Stimulated activated CD4-positive, alpha-beta T cell treated with anti-CD3 and anti-CD28 coated beads, Interleukin-1b, Interleukin-23, amount 100 ng/mL, for 4 hours (primary cell): ENCODE data around the gene KANK2.
"Not testable (repeated sequence)": the region's sequence is repeated elsewhere in the genome, so short reads cannot be mapped to it uniquely, and the experiment has no call there.

Experiments used
- DNase-seq, 2 donors: peaks; one replicate each; pipeline ENCODE4 v3.0.0-alpha.2; 2020; ENCODE audit warnings: low read depth in 2 of 2

The KANK2 gene

GRCh38 chr19:11172576-11172975, 24.8 kb downstream of the KANK2 start:
- DNase-seq = no peak

- DNase-seq = no peak
Measured at GRCh38 chr19:11171144-11171543, 26.2 kb downstream of the KANK2 start.

- DNase-seq = no peak
Measured at GRCh38 chr19:11169896-11170678, 27.3 kb downstream of the KANK2 start.

- no peak for DNase-seq
Measured at GRCh38 chr19:11168568-11168967, 28.8 kb downstream of the KANK2 start.

- DNase-seq = no peak
Measured at GRCh38 chr19:11166281-11167142, 30.8 kb downstream of the KANK2 start.

GRCh38 chr19:11165486-11166030, 31.8 kb downstream of the KANK2 start:
- no peak for DNase-seq

GRCh38 chr19:11164879-11165406, 32.4 kb downstream of the KANK2 start:
- DNase-seq = no peak

- no peak for DNase-seq
Measured at GRCh38 chr19:11164296-11164695, 33.0 kb downstream of the KANK2 start.

GRCh38 chr19:11160440-11160768, 36.9 kb downstream of the KANK2 start:
- DNase-seq = not testable (repeated sequence)

- no peak for DNase-seq
Measured at GRCh38 chr19:11159598-11160439, 37.5 kb downstream of the KANK2 start.

- DNase-seq = peak; percentile 74 to 79
Measured at GRCh38 chr19:11155373-11156120, 41.8 kb downstream of the KANK2 start, which contains the start of gene SPC24. Gene SPC24, minus strand, starts transcription at chr19:11155782. Its CDS starts 6 bp downstream, at chr19:11155776.

GRCh38 chr19:11154683-11155047, 42.7 kb downstream of the KANK2 start:
- no peak for DNase-seq

- no peak for DNase-seq
Measured at GRCh38 chr19:11152318-11153062, 44.9 kb downstream of the KANK2 start.

- DNase-seq = no peak
Measured at GRCh38 chr19:11151181-11151580, 46.2 kb downstream of the KANK2 start.

- no peak for DNase-seq
Measured at GRCh38 chr19:11148001-11148400, 49.3 kb downstream of the KANK2 start.

GRCh38 chr19:11145536-11145924, 51.8 kb downstream of the KANK2 start:
- DNase-seq = no peak

GRCh38 chr19:11142528-11143171, 54.7 kb downstream of the KANK2 start:
- no peak for DNase-seq

- no peak for DNase-seq
Measured at GRCh38 chr19:11141937-11142527, 55.3 kb downstream of the KANK2 start.

GRCh38 chr19:11140896-11141295, 56.4 kb downstream of the KANK2 start:
- DNase-seq = no peak
